HG03575 (cell line): ENCODE measurements around the gene ST7.
"Not testable (repeated sequence)": the region's sequence is repeated elsewhere in the genome, so short reads cannot be mapped to it uniquely, and the experiment has no call there.

ENCODE experiments used
- ATAC-seq: cut with Tn5 transposase; IDR thresholded peaks from one replicate; pipeline ENCODE4 v1.9.1; 2021; ENCODE audit not compliant: unreplicated experiment, insufficient number of reproducible peaks, low FRiP score; ENCODE audit errors: extremely low read depth

ST7 gene

DNA sequence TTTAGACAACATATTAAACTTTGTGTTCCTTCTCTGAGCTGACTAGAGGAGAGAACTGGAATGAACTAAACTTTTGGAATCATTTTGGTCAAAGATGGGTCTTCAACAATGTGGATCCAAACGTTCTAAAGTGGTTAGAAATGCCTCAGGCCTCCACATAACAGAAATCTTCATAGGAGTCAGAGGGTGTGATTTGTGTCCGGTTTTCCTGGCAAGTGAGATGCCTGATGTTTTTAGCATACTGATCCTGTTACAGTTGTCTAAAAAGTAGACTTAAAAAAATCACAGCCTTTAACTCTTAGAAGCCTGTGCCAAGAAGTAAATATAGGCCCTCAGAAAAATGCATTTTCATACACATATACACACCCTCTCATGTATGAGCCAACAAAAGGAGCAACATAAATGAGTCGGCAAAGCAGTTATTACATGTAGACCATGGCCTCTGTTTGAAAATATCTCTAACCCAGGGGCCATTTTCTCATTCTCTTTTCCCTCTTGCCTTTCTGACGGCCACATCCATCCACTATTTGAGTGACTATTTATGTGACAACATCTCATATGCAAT, 64.5 kb downstream of the ST7 start:
- no peak for ATAC-seq

GRCh38 chr7:117018713-117019112, 65.4 kb downstream of the ST7 start:
- no peak for ATAC-seq

- no peak for ATAC-seq
Observed at GRCh38 chr7:117019287-117019686, 66.0 kb downstream of the ST7 start.

DNA sequence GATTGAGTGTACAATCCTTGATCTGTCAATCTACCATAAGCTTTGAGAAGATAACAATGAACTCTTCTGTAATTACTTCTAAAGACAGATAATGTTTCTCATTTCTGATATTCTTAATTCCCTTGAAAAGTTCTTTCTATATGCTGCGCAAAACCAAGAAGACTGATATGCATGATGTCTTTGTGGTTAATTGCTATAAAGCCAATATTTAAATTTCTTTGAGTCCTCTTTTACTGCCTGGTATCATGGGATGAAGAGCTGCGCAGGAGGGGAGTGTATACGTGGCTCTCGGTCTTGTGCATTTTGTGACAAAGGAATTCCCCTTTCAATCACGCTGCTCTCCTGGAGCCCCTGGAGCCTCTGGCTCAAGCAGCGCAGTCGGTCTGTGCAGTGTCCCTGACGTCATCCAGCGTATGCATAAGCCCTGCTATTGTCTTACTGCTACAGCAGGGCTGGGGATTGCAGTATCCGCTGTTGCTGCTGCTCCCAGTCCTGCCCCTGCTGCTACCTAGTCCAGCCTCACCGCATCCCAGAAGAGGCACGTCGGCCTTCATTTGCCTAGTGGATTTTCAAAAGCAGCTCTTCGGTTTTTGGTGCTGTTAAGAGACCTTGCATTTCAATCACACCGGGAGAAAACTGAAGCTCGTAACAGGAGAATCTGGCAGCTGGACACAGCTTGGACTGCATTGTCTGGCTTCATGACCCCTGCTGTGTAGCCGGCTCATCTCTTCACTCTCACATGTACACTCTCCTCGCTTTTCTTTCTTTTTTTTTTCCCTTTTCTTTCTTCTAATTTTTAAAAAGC, 66.7 kb downstream of the ST7 start:
- ATAC-seq, result no peak

DNA sequence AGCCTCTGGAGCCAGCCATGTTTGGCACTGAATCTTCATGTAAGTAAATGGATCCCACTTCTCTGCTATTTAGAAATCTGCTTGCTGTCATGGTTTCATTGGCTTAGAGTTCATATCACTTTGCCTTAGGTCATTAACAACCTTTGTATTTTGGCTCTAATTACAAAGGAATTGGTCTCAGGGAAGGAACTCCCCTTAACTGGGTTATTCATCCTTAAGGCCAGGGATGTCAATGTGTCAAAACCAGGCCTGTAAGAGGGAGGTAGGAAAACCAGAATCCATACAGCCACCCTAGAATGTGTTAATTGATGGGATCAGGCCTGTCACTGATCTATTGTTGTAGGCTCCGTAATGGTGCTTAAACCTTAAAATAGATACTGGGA, 67.3 kb downstream of the ST7 start:
- ATAC-seq, result no peak

DNA sequence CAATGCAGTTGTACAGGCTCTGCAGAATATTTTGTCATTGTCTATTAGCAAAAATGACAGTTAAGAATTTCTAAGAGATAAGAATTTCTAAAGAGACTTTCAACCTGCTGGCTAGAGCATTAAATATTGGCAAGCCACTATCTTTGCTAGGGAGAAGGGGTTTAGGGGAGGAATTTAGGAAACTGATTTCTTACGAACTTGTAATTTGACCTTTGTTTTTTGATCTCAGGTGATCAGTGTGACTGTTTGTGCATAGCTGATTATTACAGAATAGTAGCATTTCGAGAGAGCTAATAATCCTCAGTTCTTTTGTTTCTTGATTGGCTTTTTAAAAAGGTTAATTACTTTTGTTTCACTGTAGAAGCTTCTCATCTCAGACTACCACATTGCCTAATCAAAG, 68.1 kb downstream of the ST7 start:
- no peak for ATAC-seq

GRCh38 chr7:117021986-117022385, 68.7 kb downstream of the ST7 start:
- ATAC-seq, result no peak

DNA sequence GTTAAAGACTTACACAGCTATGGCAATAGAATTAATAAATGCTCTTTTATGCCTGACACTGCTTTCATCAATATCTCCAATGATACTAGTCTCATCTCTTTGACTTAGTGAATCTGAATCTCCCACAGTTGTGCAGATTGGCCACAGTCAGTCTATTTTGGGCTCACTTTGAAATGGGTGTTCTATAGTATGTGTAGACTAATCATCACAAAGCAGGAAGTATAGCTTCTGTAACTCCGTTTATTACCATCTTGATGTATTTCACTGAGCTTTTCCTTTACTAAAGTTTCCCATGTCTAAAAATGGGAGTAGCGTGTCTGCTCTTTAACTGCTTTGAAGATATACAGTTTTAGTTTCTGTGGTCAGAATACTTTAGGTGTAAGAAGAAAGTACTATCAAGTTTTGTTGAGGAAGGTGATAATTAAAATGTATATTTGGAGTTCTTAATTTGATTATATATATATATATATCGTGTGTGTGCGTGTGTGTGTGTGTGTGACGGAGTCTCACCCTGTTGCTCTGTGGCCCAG, 70.1 kb downstream of the ST7 start:
- ATAC-seq, result no peak

DNA sequence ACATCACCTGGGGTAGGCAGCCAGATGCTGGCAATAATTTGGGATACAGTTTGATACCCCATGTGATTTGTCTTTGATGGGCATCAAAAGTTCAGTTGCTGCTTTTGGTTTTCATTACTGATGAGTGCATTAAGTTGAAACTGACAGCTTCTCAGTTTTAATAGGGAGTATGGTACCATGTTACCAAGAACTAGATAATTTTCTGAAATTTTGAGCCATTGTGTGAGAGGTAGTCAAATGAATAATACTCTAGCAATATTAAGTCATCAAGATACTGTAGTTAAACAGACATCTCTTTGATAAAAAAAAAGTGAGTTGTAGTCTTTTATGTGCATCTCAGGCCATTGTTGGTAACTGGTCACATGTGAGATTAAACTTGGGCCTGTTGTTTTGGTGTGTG, 71.5 kb downstream of the ST7 start:
- no peak for ATAC-seq

- ATAC-seq, result no peak
Observed at GRCh38 chr7:117025891-117026290, 72.6 kb downstream of the ST7 start.

DNA sequence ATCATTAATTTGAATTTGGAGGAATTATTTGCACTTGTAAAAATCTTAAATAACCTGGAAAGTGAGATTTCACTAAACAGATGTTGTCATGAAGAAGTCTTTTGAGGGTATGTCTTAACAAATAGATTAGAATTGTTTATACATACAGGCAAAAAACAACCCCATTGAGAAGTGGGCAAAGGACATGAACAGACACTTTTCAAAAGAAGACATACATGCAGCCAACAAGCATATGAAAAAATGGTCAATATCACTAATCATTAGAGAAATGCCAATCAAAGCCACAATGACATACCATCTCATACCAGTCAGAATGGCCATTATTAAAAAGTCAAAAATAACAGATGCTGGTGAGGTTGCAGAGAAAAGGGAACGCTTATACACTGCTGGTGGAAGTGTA, 77.0 kb downstream of the ST7 start:
- not testable (repeated sequence) for ATAC-seq

- not testable (repeated sequence) for ATAC-seq
Observed at GRCh38 chr7:117030793-117031192, 77.5 kb downstream of the ST7 start.

- no peak for ATAC-seq
Observed at GRCh38 chr7:117032810-117033209, 79.5 kb downstream of the ST7 start.

DNA sequence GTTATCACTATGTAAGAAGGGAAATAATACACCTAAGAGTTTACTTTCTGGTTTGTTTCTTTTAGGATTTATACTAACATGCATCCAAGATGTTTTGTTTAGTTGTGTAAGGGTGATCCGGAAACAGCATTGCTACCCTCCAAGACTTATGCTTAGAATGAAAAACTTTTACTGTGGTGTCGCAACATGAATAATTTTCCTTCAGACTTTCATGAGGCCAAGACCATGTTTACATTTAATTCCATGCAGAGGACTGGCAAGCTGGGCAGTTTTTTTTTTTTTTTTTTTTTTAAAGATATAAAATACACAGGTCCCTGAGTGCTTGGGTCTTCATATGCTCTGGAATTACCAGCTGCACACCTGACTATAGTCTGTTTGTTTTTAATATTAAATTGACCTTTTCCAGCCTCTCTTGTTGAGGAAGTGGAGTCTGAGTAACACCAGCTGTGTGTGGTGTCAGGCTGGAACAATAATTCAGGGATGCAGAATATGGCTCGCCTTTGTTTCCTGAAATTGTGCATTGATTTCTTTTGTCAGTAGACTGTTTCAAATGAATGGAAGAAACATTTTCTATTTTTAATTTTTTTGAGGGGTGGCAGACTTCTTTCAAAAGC, 81.7 kb downstream of the ST7 start:
- no peak for ATAC-seq

DNA sequence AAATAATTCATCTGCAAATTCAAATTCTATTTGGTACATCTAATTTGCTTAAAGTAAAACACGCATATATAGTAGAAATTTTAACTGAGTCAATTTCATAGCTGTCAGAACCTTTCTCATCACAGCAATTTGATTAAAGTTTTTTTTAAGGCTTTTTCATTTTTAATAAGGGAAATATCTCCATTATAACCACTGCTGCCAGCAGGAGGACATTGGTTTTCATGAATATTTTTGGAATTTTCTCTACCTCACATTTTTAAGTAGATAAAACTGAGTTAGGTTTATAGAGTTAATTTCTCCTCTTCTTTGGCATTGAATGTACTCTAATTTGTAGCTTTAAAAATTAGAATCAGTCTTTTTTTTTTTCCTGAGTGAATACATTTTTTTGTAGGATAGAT, 82.2 kb downstream of the ST7 start:
- ATAC-seq, result no peak

DNA sequence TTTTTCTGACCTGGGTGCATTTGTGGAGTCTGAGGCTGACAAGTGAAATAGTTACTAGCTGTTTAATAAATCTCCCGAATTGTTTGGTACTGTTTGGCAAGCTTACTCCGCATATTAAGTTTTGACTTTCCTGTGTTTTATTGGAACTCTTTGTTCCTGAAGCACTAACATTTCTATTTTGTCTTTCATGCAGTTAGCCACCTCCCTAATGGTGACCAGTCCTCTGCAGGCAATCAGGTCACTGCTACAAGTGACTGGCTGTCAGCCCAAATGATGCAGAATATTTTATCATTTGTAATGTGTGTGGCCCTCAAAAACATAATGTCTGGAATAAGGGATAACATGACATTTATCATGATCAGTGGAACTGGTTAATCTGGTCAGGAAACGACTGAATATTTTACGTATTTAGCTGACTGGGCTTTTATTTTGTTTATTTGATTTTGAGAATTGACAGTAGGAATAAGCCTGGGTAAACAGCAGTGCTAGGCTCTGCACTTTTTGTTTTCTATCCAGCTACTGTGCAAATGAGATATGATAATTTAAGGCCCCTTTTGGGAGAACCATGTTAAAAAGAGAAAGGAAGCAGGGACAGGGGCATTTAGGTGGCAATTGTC, 82.9 kb downstream of the ST7 start:
- ATAC-seq, result no peak

GRCh38 chr7:117036836-117037235, 83.5 kb downstream of the ST7 start:
- no peak for ATAC-seq

DNA sequence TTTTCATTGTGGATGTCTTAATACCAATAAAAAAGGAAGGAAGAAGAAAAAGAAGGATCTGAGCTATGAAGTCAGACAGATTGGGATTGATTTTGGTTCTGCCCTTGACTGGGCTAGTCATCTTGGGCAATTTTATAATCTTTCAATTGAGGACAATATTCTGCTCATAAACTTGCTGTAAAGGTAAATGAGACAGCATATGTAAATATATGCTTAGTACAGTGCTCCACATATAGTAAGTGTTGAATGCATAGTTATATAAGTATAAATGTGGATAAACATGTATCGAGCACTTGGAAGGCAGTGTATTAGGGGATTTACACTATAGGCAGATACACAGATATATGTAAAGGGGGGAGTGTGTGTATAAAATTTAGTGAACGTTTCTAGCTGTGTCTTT, 85.1 kb downstream of the ST7 start:
- ATAC-seq, result no peak

GRCh38 chr7:117041007-117041406, 87.7 kb downstream of the ST7 start:
- ATAC-seq, result peak; percentile 59

DNA sequence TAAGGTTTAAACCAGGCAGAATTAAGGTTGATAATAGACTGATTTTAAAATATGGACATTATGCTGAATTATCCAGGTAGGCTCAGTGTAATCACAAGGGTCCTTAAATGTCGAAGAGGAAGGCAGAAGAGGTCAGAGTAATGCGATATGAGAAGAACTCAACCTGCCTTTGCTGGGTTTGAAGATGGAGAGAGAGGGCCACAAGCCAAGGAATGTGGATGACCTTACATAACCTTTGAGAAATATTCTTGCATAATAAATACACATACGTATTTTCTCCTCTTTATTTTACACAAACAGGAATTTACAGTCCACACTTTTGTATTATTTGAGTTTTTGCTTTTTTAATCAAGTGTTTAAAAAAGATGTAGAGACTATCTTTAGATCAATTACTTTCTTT, 88.5 kb downstream of the ST7 start:
- ATAC-seq, result no peak
